IMR-90 (cell line): ENCODE results near the gene PLCD1. TPM values are rescaled to one million over a fixed set of nuclear protein-coding genes. Genes with fewer than 3 reads are reported as not detected.

ENCODE experiments used
- ATAC-seq: fragments of 200-7000 bp; cut with Tn5 transposase; 2 replicates; pipeline ENCODE4 v1.9.1; 2020; ENCODE audit warnings: low read depth, mild to moderate bottlenecking, moderate library complexity
- BruUV-seq: library from RNA; stranded (reverse); fragments of 400-500 nt; replicated peaks from 2 replicates; lab custom pipeline; 2021; lab: Mats Ljungman, UMichigan
- CTCF ChIA-PET: fragments of 300-600 bp; formaldehyde crosslinking; extraction: SDS; loops from one replicate; lab custom pipeline; 2021; ENCODE audit warnings: antibody characterized with exemption; lab: Yijun Ruan, JAX
- POLR2A ChIA-PET: fragments of 300-600 bp; sonication (Branson Sonifier 250); formaldehyde crosslinking; loops from one replicate; lab custom pipeline; 2022; ENCODE audit warnings: antibody characterized with exemption; ENCODE audit not compliant: unreplicated experiment; lab: Charles Lee
- DNase-seq: peaks from one replicate; pipeline ENCODE4 v3.0.0; 2013
- H2AFZ ChIP-seq: replicated peaks from 2 replicates; pipeline ENCODE3; 2013; ENCODE audit warnings: low read length, mild to moderate bottlenecking; ENCODE audit not compliant: poor library complexity
- H2AK5ac ChIP-seq: 2 replicates; pipeline ENCODE4 v1.6.1; 2013; ENCODE audit warnings: low read depth, low read length, inconsistent platforms
- H2AK9ac ChIP-seq: replicated peaks from 2 replicates; pipeline ENCODE3; 2013; ENCODE audit warnings: mild to moderate bottlenecking, low read depth, low read length, moderate library complexity; ENCODE audit not compliant: poor library complexity
- H2BK120ac ChIP-seq: 2 replicates; pipeline ENCODE4 v1.6.1; 2013; ENCODE audit warnings: low read depth, low read length, inconsistent platforms
- H2BK15ac ChIP-seq: 3 replicates; pipeline ENCODE4 v1.6.1; 2013; ENCODE audit warnings: low read depth, low read length, inconsistent platforms
- H2BK20ac ChIP-seq: 2 replicates; pipeline ENCODE4 v1.6.1; 2013; ENCODE audit warnings: low read depth, mild to moderate bottlenecking, inconsistent platforms, low read length, moderate library complexity
- H2BK5ac ChIP-seq: 2 replicates; pipeline ENCODE4 v1.6.1; 2013; ENCODE audit warnings: mild to moderate bottlenecking, low read depth, low read length, inconsistent platforms; ENCODE audit not compliant: poor library complexity, severe bottlenecking
- H3K14ac ChIP-seq: replicated peaks from 2 replicates; pipeline ENCODE4 v1.6.1; 2013; ENCODE audit warnings: low read depth, low read length, inconsistent platforms
- H3K18ac ChIP-seq: 2 replicates; pipeline ENCODE4 v1.6.1; 2013; ENCODE audit warnings: low read depth, low read length, control low read depth
- H3K23ac ChIP-seq: 2 replicates; pipeline ENCODE4 v1.6.1; 2013; ENCODE audit warnings: low read depth, low read length, inconsistent platforms
- H3K27ac ChIP-seq: 2 replicates; pipeline ENCODE4 v1.5.1; 2013; ENCODE audit warnings: mild to moderate bottlenecking, control low read depth, low read length; ENCODE audit not compliant: insufficient read depth
- H3K27me3 ChIP-seq: 2 replicates; pipeline ENCODE4 v1.6.1; 2013; ENCODE audit warnings: low read length; ENCODE audit not compliant: control insufficient read depth, insufficient read depth
- H3K36me3 ChIP-seq: 2 replicates; pipeline ENCODE4 v1.6.1; 2013; ENCODE audit warnings: low read length, mixed read lengths; ENCODE audit not compliant: control insufficient read depth, insufficient read depth
- H3K4ac ChIP-seq: 2 replicates; pipeline ENCODE4 v1.6.1; 2013; ENCODE audit warnings: low read depth, low read length, inconsistent platforms
- H3K4me1 ChIP-seq: 2 replicates; pipeline ENCODE4 v1.6.1; 2013; ENCODE audit warnings: low read length, mixed read lengths; ENCODE audit not compliant: control insufficient read depth, insufficient read depth
- H3K4me2 ChIP-seq: 2 replicates; pipeline ENCODE4 v1.6.1; 2013; ENCODE audit warnings: low read depth, mild to moderate bottlenecking, control low read depth, low read length, moderate library complexity
- H3K4me3 ChIP-seq: 2 replicates; pipeline ENCODE4 v1.5.1; 2013; ENCODE audit warnings: low read depth, mild to moderate bottlenecking, control low read depth, low read length, moderate library complexity; ENCODE audit not compliant: insufficient read depth
- H3K56ac ChIP-seq: 2 replicates; pipeline ENCODE4 v1.6.1; 2013; ENCODE audit warnings: low read length, inconsistent platforms; ENCODE audit not compliant: insufficient read depth; ENCODE audit errors: extremely low read depth
- H3K79me1 ChIP-seq, 2 experiments: 2 replicates each; pipeline ENCODE4 v1.6.1; 2013; ENCODE audit warnings: low read length in 2 of 2, inconsistent platforms in 1 of 2, low read depth in 1 of 2
- H3K9ac ChIP-seq: 2 replicates; pipeline ENCODE4 v1.6.1; 2013; ENCODE audit warnings: low read depth, low read length, control low read depth
- H3K9me1 ChIP-seq: 2 replicates; pipeline ENCODE4 v1.6.1; 2013; ENCODE audit warnings: low read length, inconsistent platforms; ENCODE audit not compliant: insufficient read depth
- H3K9me3 ChIP-seq: 2 replicates; pipeline ENCODE4 v1.6.1; 2013; ENCODE audit warnings: low read length; ENCODE audit not compliant: control insufficient read depth, insufficient read depth
- H4K20me1 ChIP-seq: 2 replicates; pipeline ENCODE4 v1.6.1; 2013; ENCODE audit warnings: low read length, inconsistent platforms; ENCODE audit not compliant: insufficient read depth
- H4K5ac ChIP-seq: 2 replicates; pipeline ENCODE4 v1.6.1; 2013; ENCODE audit warnings: mild to moderate bottlenecking, low read depth, low read length, control low read depth
- H4K8ac ChIP-seq, 2 experiments: 2 replicates each; pipeline ENCODE4 v1.6.1; 2013; ENCODE audit warnings: low read depth in 2 of 2, low read length in 2 of 2, control low read depth in 1 of 2, inconsistent platforms in 1 of 2
- H4K91ac ChIP-seq: 2 replicates; pipeline ENCODE4 v1.6.1; 2013; ENCODE audit warnings: low read depth, low read length, inconsistent platforms; ENCODE audit not compliant: insufficient read depth
- BHLHE40 ChIP-seq: fragments of 150-350 bp; IDR thresholded peaks from 2 replicates; pipeline ENCODE4 v1.6.1; 2016; ENCODE audit warnings: mild to moderate bottlenecking, low read depth, low read length
- CEBPB ChIP-seq: IDR thresholded peaks from 2 replicates; pipeline ENCODE4 v1.6.1; 2012; ENCODE audit warnings: low read depth, low read length, improper control_type of control experiment
- CHD1 ChIP-seq: IDR thresholded peaks from 2 replicates; pipeline ENCODE4 v1.6.1; 2012; ENCODE audit warnings: low read depth, low read length, improper control_type of control experiment
- FOS ChIP-seq: fragments of 150-350 bp; IDR thresholded peaks from 2 replicates; pipeline ENCODE4 v1.6.1; 2016; ENCODE audit warnings: low read depth, low read length
- MAFK ChIP-seq: IDR thresholded peaks from 2 replicates; pipeline ENCODE4 v1.6.1; 2012; ENCODE audit warnings: low read depth, low read length, improper control_type of control experiment
- MAZ ChIP-seq: IDR thresholded peaks from 2 replicates; pipeline ENCODE4 v1.6.1; 2012; ENCODE audit warnings: low read depth, mild to moderate bottlenecking, low read length, improper control_type of control experiment, moderate library complexity, borderline replicate concordance
- MXI1 ChIP-seq: IDR thresholded peaks from 2 replicates; pipeline ENCODE4 v1.6.1; 2012; ENCODE audit warnings: low read depth, mild to moderate bottlenecking, low read length, moderate library complexity, borderline replicate concordance
- NFE2L2 ChIP-seq: fragments of 150-350 bp; IDR thresholded peaks from 2 replicates; pipeline ENCODE4 v1.6.1; 2016; ENCODE audit warnings: low read depth, mild to moderate bottlenecking, low read length
- POLR2A ChIP-seq: IDR thresholded peaks from 2 replicates; pipeline ENCODE4 v1.6.1; 2012; ENCODE audit warnings: mild to moderate bottlenecking, low read depth, low read length
- RAD21 ChIP-seq: IDR thresholded peaks from 2 replicates; pipeline ENCODE4 v1.6.1; 2012; ENCODE audit warnings: low read length, improper control_type of control experiment
- RCOR1 ChIP-seq: IDR thresholded peaks from 2 replicates; pipeline ENCODE4 v1.6.1; 2012; ENCODE audit warnings: mild to moderate bottlenecking, low read length, improper control_type of control experiment; ENCODE audit not compliant: insufficient replicate concordance
- RFX5 ChIP-seq: IDR thresholded peaks from 2 replicates; pipeline ENCODE4 v1.8.0; 2012; ENCODE audit warnings: low read depth, mild to moderate bottlenecking, low read length, moderate library complexity
- SMC3 ChIP-seq: fragments of 150-350 bp; IDR thresholded peaks from 2 replicates; pipeline ENCODE4 v1.6.1; 2016; ENCODE audit warnings: low read depth, mild to moderate bottlenecking, antibody characterized with exemption, low read length, moderate library complexity
- USF2 ChIP-seq: fragments of 150-350 bp; IDR thresholded peaks from 2 replicates; pipeline ENCODE4 v1.6.1; 2017; ENCODE audit warnings: mild to moderate bottlenecking, antibody characterized with exemption, low read length, low read depth
- WGBS, 2 experiments: methylation state at CpG; one replicate each; pipeline versions ENCODE4 v1.1.5 to v1.1.7; 2013; ENCODE audit warnings: missing lambda C conversion rate in 2 of 2; ENCODE audit not compliant: insufficient read length in 1 of 2; ENCODE audit errors: extremely low coverage in 2 of 2; 5-methylcytosine and 5-hydroxymethylcytosine counted together
- dilution Hi-C: fragments of 300-500 bp; cut with HindIII; formaldehyde crosslinking; loops from one replicate; pipeline ENCODE4 v1.14.3; 2018; ENCODE audit warnings: low sequenced_read_pairs; ENCODE audit not compliant: unreplicated experiment
- in situ Hi-C: fragments of 300-500 bp; cut with MboI; formaldehyde crosslinking; loops from 3 replicates; pipeline ENCODE4 v1.14.3; 2019; ENCODE audit warnings: low sequenced_read_pairs, inconsistent platforms, mixed read lengths
- intact Hi-C: fragments of 100-400 bp; cut with micrococcal nuclease; formaldehyde crosslinking; loops from 2 replicates; pipeline ENCODE4 v1.10.0; 2022
- polyA plus RNA-seq, 3 experiments: library from polyadenylated mRNA; depleted of rRNA; stranded (reverse); fragments of >200 nt; gene quantifications; 2 replicates each; pipeline ENCODE4 v1.2.3, GENCODE V29; 2012; ENCODE audit warnings: low replicate concordance in 1 of 3
- total RNA-seq: library from RNA; depleted of rRNA; stranded (reverse); fragments of >200 nt; gene quantifications from 2 replicates; pipeline ENCODE4 v1.2.3, GENCODE V29; 2012
- TF ChIP-seq, protein P1 (sequence below): fragments of 150-350 bp; IDR thresholded peaks from 2 replicates; pipeline ENCODE4 v1.6.1; 2016; ENCODE audit warnings: low read depth, mild to moderate bottlenecking, low read length, moderate library complexity, borderline replicate concordance
- TF ChIP-seq, protein P2 (sequence below): conservative IDR thresholded peaks from 2 replicates; pipeline ENCODE4 v1.5.1; 2012; ENCODE audit warnings: mild to moderate bottlenecking, low read depth, low read length, improper control_type of control experiment

Gene PLCD1
- total and polyA plus RNA-seq, 2 of the 4 experiments (the other 2 are of a cell fraction) = 14.9 to 16.3 TPM

GRCh38 chr3:38015485-38015884 is 14.0 kb downstream of the PLCD1 start:
- Histone ChIP-seq H3K4me3 (no peak overlapping the region), H3K9ac (no peak overlapping the region), H2AK9ac (no peak overlapping the region), H3K56ac (no peak overlapping the region), H3K9me1 (0 out of 2 replicates have a peak, but pooled peaks cover 4% of the 10 kb centered on the region), H4K91ac (no peak overlapping the region), H4K8ac (no peak overlapping the region), H2BK120ac (no peak overlapping the region), H3K9me3 (peaks cover 4% of the 10 kb centered on the region; the same call in 1 of the 2 replicates), H2BK5ac (no peak overlapping the region), H3K79me1 (no peaks in the 10 kb centered on the region), H3K23ac (no peak overlapping the region), H2BK20ac (no peak overlapping the region), H3K4me2 (no peak overlapping the region), H3K14ac (no peak overlapping the region), H3K27me3 (no peaks in the 10 kb centered on the region), H3K4me1 (no peaks in the 10 kb centered on the region), H3K18ac (no peak overlapping the region), H3K27ac (no peak overlapping the region), H3K36me3 (peaks cover 32% of the 10 kb centered on the region), H3K4ac (no peak overlapping the region), H2AK5ac (no peak overlapping the region), H4K20me1 (no peaks in the 10 kb centered on the region; the same call in 1 of the 2 replicates), H2AFZ (no peak overlapping the region), H4K5ac (no peak overlapping the region), H2BK15ac (no peak overlapping the region)
- ChIA-PET POLR2A (no interaction called here), CTCF (no interaction called here)
- no TSS peak for BruUV-seq
- in situ Hi-C loops (no loop called here), intact Hi-C loops (no loop called here), dilution Hi-C loops (no loop called here)
- no CpG with 5 or more reads among the region's 3 CpGs for WGBS, 2 experiments
- ATAC-seq = no peak
- TF ChIP-seq USF2 (no peak), RFX5 (no peak), SMC3 (no peak), CHD1 (no peak), NFE2L2 (no peak), MAFK (no peak), RAD21 (no peak), RCOR1 (no peak), FOS (no peak), BHLHE40 (no peak), CEBPB (no peak), POLR2A (no peak), MAZ (no peak), MXI1 (no peak)
- TF ChIP-seq, protein P1, sequence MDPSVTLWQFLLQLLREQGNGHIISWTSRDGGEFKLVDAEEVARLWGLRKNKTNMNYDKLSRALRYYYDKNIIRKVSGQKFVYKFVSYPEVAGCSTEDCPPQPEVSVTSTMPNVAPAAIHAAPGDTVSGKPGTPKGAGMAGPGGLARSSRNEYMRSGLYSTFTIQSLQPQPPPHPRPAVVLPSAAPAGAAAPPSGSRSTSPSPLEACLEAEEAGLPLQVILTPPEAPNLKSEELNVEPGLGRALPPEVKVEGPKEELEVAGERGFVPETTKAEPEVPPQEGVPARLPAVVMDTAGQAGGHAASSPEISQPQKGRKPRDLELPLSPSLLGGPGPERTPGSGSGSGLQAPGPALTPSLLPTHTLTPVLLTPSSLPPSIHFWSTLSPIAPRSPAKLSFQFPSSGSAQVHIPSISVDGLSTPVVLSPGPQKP = no peak
- TF ChIP-seq, protein P2, sequence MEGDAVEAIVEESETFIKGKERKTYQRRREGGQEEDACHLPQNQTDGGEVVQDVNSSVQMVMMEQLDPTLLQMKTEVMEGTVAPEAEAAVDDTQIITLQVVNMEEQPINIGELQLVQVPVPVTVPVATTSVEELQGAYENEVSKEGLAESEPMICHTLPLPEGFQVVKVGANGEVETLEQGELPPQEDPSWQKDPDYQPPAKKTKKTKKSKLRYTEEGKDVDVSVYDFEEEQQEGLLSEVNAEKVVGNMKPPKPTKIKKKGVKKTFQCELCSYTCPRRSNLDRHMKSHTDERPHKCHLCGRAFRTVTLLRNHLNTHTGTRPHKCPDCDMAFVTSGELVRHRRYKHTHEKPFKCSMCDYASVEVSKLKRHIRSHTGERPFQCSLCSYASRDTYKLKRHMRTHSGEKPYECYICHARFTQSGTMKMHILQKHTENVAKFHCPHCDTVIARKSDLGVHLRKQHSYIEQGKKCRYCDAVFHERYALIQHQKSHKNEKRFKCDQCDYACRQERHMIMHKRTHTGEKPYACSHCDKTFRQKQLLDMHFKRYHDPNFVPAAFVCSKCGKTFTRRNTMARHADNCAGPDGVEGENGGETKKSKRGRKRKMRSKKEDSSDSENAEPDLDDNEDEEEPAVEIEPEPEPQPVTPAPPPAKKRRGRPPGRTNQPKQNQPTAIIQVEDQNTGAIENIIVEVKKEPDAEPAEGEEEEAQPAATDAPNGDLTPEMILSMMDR = no peak
- no peak for DNase-seq
